ENCODE data around the gene ZXDC. TPM values are rescaled to one million over a fixed set of nuclear protein-coding genes. Genes with fewer than 3 reads are reported as not detected.

Gene ZXDC
- total RNA-seq, 4 donors from 2014 or later = 54.0 to 77.4 (median 68.0) TPM

DNA sequence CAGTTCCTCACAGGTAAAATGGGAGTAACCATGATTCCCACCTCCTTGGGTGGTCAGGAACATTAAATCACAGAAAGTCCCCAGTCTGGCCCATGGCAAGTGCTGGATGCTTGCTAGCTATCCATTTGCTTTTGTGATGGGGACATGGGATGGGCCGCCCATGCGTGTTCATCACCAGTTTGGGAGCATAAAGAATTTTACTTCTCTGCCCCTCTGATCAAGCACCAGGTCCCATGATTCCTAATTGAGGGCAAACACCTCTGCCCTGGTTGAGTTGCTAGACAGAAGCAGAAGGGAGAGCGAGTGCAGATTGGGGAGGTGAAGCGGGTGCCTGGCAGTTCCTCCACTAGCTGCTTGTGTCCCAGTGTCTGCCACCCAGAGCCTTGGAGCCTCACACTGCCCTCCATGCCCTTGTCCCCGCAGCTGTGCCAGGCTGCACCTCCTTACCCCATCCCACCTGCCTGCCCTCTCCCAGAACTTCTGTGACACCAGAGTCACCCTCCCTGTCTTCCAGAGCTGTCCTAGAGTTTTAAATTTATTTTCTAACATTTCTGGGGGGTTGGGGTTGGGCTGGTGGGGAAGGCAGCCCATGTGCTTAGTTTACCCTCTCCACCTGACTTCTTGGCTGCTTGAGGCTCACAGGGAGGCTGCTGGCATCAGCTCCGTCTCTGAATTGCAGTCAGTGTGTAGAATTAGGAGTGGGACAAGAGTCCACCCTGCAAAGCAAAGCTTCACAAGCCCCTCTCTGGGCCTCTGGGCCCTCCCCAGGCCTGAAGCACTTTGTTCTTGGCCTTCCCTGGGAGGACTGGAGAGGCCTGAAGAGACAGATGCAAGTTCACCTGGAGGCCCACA, 62.6 kb downstream of the ZXDC start:
- 87 to 94% methylated on average over 6 of the region's 6 CpGs for WGBS, 2 donors
- TF ChIP-seq POLR2A (IDR thresholded peaks at IDR 0.05) (no peak), EP300 (IDR thresholded peaks at IDR 0.05) (no peak)
- TF ChIP-seq, protein P1, sequence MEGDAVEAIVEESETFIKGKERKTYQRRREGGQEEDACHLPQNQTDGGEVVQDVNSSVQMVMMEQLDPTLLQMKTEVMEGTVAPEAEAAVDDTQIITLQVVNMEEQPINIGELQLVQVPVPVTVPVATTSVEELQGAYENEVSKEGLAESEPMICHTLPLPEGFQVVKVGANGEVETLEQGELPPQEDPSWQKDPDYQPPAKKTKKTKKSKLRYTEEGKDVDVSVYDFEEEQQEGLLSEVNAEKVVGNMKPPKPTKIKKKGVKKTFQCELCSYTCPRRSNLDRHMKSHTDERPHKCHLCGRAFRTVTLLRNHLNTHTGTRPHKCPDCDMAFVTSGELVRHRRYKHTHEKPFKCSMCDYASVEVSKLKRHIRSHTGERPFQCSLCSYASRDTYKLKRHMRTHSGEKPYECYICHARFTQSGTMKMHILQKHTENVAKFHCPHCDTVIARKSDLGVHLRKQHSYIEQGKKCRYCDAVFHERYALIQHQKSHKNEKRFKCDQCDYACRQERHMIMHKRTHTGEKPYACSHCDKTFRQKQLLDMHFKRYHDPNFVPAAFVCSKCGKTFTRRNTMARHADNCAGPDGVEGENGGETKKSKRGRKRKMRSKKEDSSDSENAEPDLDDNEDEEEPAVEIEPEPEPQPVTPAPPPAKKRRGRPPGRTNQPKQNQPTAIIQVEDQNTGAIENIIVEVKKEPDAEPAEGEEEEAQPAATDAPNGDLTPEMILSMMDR (IDR thresholded peaks at IDR 0.05) = no peak
- Histone ChIP-seq H3K27ac (no peak overlapping the region), H3K4me3 (no peak overlapping the region), H3K9me3 (no peaks in the 10 kb centered on the region), H3K27me3 (peaks cover 0 to 53% of the 10 kb centered on the region in 2 donors), H3K4me1 (no peaks in the 10 kb centered on the region), H3K36me3 (no peaks in the 10 kb centered on the region)
- no peak for DNase-seq (ENCODE audit: low spot score in 2 of 2)

DNA sequence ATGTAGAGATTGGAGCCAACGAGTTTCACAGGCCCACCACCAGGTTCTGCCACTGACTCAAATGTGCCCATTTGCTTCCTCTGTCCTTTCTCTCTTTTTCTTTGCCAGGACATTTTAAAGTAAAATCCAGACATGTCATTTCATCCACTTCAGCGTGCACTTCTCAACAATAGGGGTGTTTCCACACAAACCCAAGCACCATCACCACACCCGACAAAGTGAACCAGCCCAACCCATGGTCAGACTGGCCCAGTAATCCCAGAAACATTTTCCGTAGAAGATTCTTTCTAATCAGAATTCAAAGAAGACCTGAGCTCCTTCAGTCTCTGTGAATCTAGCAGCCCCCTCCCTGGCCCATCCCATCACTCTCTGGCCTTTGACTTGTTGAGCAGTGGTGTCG, 67.6 kb downstream of the ZXDC start:
- TF ChIP-seq EP300 (IDR thresholded peaks at IDR 0.05) (no peak), POLR2A (IDR thresholded peaks at IDR 0.05) (no peak)
- TF ChIP-seq, protein P1 (IDR thresholded peaks at IDR 0.05) = no peak
- 66 to 79% methylated on average over 5 of the region's 5 CpGs for WGBS, 2 donors
- Histone ChIP-seq H3K36me3 (no peaks in the 10 kb centered on the region), H3K4me1 (no peaks in the 10 kb centered on the region), H3K4me3 (no peak overlapping the region), H3K9me3 (no peaks in the 10 kb centered on the region), H3K27ac (no peak overlapping the region), H3K27me3 (peaks cover 0 to 34% of the 10 kb centered on the region in 2 donors)
- DNase-seq (ENCODE audit: low spot score in 2 of 2) = no peak

DNA sequence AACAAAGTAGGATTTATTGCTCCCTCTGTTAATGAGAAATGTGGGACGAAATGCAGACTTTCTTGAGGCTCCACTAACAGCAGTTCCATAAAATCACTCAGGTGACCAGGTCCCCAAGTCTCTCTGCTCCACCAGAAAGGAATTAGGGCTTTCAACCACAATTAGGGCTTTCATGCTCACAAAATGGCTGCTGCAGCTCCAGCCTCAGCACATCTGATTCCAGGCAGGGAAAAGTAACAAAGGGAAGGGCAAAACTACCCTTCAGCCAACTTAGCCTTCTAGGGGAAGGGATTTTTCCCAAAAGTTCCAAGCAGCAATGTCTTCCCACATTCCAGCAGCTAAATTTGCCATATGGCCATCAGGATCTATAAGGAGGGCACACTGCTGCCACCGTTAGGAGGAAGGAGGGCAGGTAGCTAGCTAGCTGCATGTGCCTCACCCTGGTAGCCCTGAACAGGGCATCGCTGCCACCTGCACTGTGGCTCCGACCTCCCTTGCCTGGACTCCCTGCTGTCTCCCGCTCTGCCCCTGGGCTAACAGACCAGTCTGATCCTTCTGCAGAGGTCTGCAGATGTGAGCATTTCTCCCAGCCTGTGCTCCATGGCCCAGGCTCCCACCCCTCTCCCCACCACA, 68.2 kb downstream of the ZXDC start:
- Histone ChIP-seq H3K9me3 (no peaks in the 10 kb centered on the region), H3K4me3 (no peak overlapping the region), H3K36me3 (no peaks in the 10 kb centered on the region), H3K27me3 (peaks cover 0 to 34% of the 10 kb centered on the region in 2 donors), H3K27ac (no peak overlapping the region), H3K4me1 (no peaks in the 10 kb centered on the region)
- TF ChIP-seq EP300 (IDR thresholded peaks at IDR 0.05) (no peak), POLR2A (IDR thresholded peaks at IDR 0.05) (no peak)
- TF ChIP-seq, protein P1 (IDR thresholded peaks at IDR 0.05) = no peak
- DNase-seq (ENCODE audit: low spot score in 2 of 2) = no peak
- 77 to 89% methylated on average over 5 of the region's 5 CpGs for WGBS, 2 donors

DNA sequence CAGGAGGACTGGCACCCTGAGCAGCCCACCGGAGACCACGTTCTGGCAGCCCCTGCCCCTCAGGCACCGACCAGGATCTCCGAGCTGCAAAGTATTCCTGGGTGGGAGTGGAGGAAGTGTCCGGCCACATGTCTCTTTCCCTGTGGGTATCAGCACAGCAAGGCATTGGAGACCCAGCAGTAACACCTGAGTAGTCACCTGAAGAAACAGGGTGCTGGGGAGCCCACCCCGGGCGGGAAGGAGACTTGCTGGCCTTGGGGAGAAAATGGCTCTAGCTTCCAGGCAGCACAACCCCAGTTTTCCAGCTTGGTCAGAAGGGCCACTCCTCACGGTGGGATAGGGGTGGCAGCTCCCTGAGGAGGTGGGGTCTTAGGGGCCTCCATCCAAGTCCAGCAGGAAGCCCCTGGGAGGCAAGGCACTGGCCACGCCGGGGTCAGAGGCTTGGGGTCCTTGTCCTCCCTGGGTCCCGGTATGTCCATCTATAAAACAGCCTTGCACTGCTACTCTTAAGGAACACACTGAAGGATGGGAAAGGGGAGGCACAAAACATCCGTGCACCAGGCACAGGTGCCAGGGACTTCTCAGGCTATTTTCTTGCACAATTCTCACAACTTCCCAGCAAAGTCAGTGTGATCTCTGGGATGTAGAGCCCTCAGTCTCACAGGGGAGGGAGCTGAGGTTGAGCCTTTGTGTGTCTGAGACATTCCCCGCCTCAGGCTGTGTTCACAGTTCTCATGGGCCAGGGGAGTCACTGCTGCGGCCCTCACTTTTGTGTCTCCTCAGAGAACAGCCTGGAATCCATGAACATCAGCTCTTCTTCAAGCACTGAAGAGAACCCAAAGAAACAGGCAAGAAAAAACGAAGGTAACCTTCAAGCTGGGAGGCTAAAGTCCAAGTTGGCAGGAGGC, 69.0 kb downstream of the ZXDC start:
- no peak overlapping the region for H3K4me3 ChIP-seq
- TF ChIP-seq, protein P1 (IDR thresholded peaks at IDR 0.05) = no peak
- TF ChIP-seq EP300 (IDR thresholded peaks at IDR 0.05) = no peak
- no peak for TF ChIP-seq POLR2A (IDR thresholded peaks at IDR 0.05)
- WGBS, 2 donors = 74 to 85% methylated on average over 10 to 13 of the region's 15 CpGs
- no peaks in the 10 kb centered on the region for H3K9me3 ChIP-seq
- no peaks in the 10 kb centered on the region for H3K36me3 ChIP-seq
- DNase-seq (ENCODE audit: low spot score in 2 of 2) = no peak
- no peaks in the 10 kb centered on the region for H3K4me1 ChIP-seq
- no peak overlapping the region for H3K27ac ChIP-seq
- peaks cover 0 to 34% of the 10 kb centered on the region in 2 donors for H3K27me3 ChIP-seq

All from tibial nerve (tissue), 4 donors.